Liver (tissue), 3 donors: Measurements from ENCODE around the gene TPD52L1.

ENCODE experiments used
- ATF3 ChIP-seq: IDR thresholded peaks from 2 replicates; pipeline ENCODE4 v1.6.1; 2016; ENCODE audit warnings: antibody characterized with exemption
- CTCF ChIP-seq: fragments of 150-350 bp; IDR thresholded peaks from 2 replicates; pipeline ENCODE4 v1.5.1; 2017; ENCODE audit warnings: improper control_type of control experiment, low read depth, low read length; ENCODE audit not compliant: missing input control
- HNF4A ChIP-seq, 2 donors: conservative IDR thresholded peaks; 2 replicates each; pipeline ENCODE4 v1.6.1; 2016; ENCODE audit warnings: antibody characterized with exemption in 2 of 2, mild to moderate bottlenecking in 2 of 2
- HNF4G ChIP-seq: IDR thresholded peaks from 2 replicates; pipeline ENCODE4 v1.6.1; 2016; ENCODE audit warnings: antibody characterized with exemption
- JUND ChIP-seq, 2 donors: IDR thresholded peaks; 2 replicates each; pipeline ENCODE4 v1.6.1; 2016; ENCODE audit warnings: antibody characterized with exemption in 2 of 2
- MAX ChIP-seq: IDR thresholded peaks from 2 replicates; pipeline ENCODE4 v1.6.1; 2016; ENCODE audit warnings: antibody characterized with exemption
- RAD21 ChIP-seq, 2 donors: IDR thresholded peaks; 2 replicates each; pipeline ENCODE4 v1.6.1; 2016; ENCODE audit warnings: antibody characterized with exemption in 2 of 2, mild to moderate bottlenecking in 2 of 2
- SP1 ChIP-seq: IDR thresholded peaks from 2 replicates; pipeline ENCODE4 v1.6.1; 2018; ENCODE audit warnings: antibody characterized with exemption, mild to moderate bottlenecking
- TAF1 ChIP-seq: conservative IDR thresholded peaks from 2 replicates; pipeline ENCODE4 v1.6.1; 2016; ENCODE audit warnings: antibody characterized with exemption, mild to moderate bottlenecking
- YY1 ChIP-seq: IDR thresholded peaks from 2 replicates; pipeline ENCODE4 v1.6.1; 2016; ENCODE audit warnings: antibody characterized with exemption, mild to moderate bottlenecking
- donor health status: healthy.
- donor health status: healthy.

- TF ChIP-seq CTCF (no peak), TAF1 (no peak), YY1 (no peak), MAX (no peak), HNF4G (no peak), RAD21 (IDR thresholded peaks at IDR 0.05) (no peak), HNF4A (conservative IDR thresholded peaks at IDR 0.05) (no peak), SP1 (no peak), JUND (IDR thresholded peaks at IDR 0.05) (no peak), ATF3 (no peak)
Measured at GRCh38 chr6:125273965-125274364, 120.4 kb downstream of the TPD52L1 start.
